Fibroblast of lung (primary cell): ENCODE measurements around the gene UST. TPM values are rescaled to one million over a fixed set of nuclear protein-coding genes. Genes with fewer than 3 reads are reported as not detected.
"Not testable (repeated sequence)": the region's sequence is repeated elsewhere in the genome, so short reads cannot be mapped to it uniquely, and the experiment has no call there.

ENCODE experiments used
- DNase-seq, 2 donors: peaks; one replicate each; pipeline versions ENCODE4 v3.0.0 to v3.0.0-alpha.2; 2010; ENCODE audit warnings: low read depth in 2 of 2
- H2AFZ ChIP-seq: 2 replicates; pipeline ENCODE4 v1.5.1; 2012; ENCODE audit warnings: low read length, control low read depth, inconsistent platforms
- H3K27ac ChIP-seq: 2 replicates; pipeline ENCODE4 v1.5.1; 2011; ENCODE audit warnings: low read length, control low read depth; ENCODE audit not compliant: insufficient read depth
- H3K27me3 ChIP-seq: 2 replicates; pipeline ENCODE4 v1.5.1; 2011; ENCODE audit warnings: mild to moderate bottlenecking, low read length; ENCODE audit not compliant: control insufficient read depth, insufficient read depth
- H3K36me3 ChIP-seq: 2 replicates; pipeline ENCODE4 v1.5.1; 2011; ENCODE audit warnings: low read length; ENCODE audit not compliant: control insufficient read depth, insufficient read depth
- H3K4me1 ChIP-seq: 2 replicates; pipeline ENCODE4 v1.5.1; 2011; ENCODE audit warnings: low read length; ENCODE audit not compliant: control insufficient read depth, insufficient read depth; ENCODE audit errors: extremely low read depth
- H3K4me2 ChIP-seq: 2 replicates; pipeline ENCODE4 v1.5.1; 2011; ENCODE audit warnings: low read length, control low read depth; ENCODE audit not compliant: insufficient read depth; ENCODE audit errors: extremely low read depth
- H3K4me3 ChIP-seq, 4 experiments: fragments of 200-600 bp in 1 of 4; sonication (generic) in 1 of 4; replicated peaks in 1 of 4; 2 replicates each; pipeline ENCODE4 v1.5.1; 2011 to 2016; ENCODE audit warnings: low read length in 4 of 4, low read depth in 3 of 4, mild to moderate bottlenecking in 3 of 4, control low read depth in 2 of 4, inconsistent platforms in 1 of 4, mixed read lengths in 1 of 4; ENCODE audit not compliant: insufficient read depth in 1 of 4; ENCODE audit errors: control extremely low read depth in 1 of 4
- H3K79me2 ChIP-seq: 2 replicates; pipeline ENCODE4 v1.5.1; 2012; ENCODE audit warnings: mild to moderate bottlenecking, low read length, inconsistent platforms; ENCODE audit not compliant: control insufficient read depth, insufficient read depth
- H3K9ac ChIP-seq: 2 replicates; pipeline ENCODE4 v1.5.1; 2011; ENCODE audit warnings: mild to moderate bottlenecking, low read length, control low read depth; ENCODE audit not compliant: insufficient read depth
- H3K9me3 ChIP-seq: 2 replicates; pipeline ENCODE4 v1.5.1; 2012; ENCODE audit warnings: low read depth, low read length; ENCODE audit not compliant: control insufficient read depth, insufficient read depth
- H4K20me1 ChIP-seq: 2 replicates; pipeline ENCODE4 v1.5.1; 2011; ENCODE audit warnings: low read length; ENCODE audit not compliant: control insufficient read depth, insufficient read depth; ENCODE audit errors: extremely low read depth
- CTCF ChIP-seq, 2 donors: IDR thresholded peaks in 1 of 2; conservative IDR thresholded peaks in 1 of 2; 1 replicate in 1 of 2; 2 replicates in 1 of 2; pipeline ENCODE4 v1.5.1; 2011 to 2012; ENCODE audit warnings: low read length in 2 of 2, control low read depth in 1 of 2, inconsistent platforms in 1 of 2, low read depth in 1 of 2, mild to moderate bottlenecking in 1 of 2
- EZH2 ChIP-seq: IDR thresholded peaks from 2 replicates; pipeline ENCODE4 v1.5.1; 2012; ENCODE audit warnings: low read length, control low read depth, mild to moderate bottlenecking; ENCODE audit errors: missing control alignments
- polyA plus RNA-seq, 2 donors: library from polyadenylated mRNA; depleted of rRNA in 1 of 2; stranded (reverse) in 1 of 2; unstranded in 1 of 2; fragments of >200 nt; gene quantifications; 2 replicates each; pipeline ENCODE4 v1.2.1, GENCODE V29; 2011 to 2012; ENCODE audit warnings: missing spikeins in 1 of 2
- total RNA-seq: library from RNA; depleted of rRNA; stranded (reverse); fragments of >200 nt; gene quantifications from 2 replicates; pipeline ENCODE4 v1.2.1, GENCODE V29; 2014

UST gene
- total and polyA plus RNA-seq, 2 donors (not counting 1 experiment from before 2014, with no cell fraction given), result 6.8 to 19.5 TPM

- Histone ChIP-seq H4K20me1 (no peaks in the 10 kb centered on the region), H3K27ac (no peak overlapping the region), H2AFZ (no peak overlapping the region), H3K4me1 (peaks cover 3% of the 10 kb centered on the region), H3K4me2 (no peak overlapping the region), H3K4me3 (no peak overlapping the region), H3K36me3 (no peaks in the 10 kb centered on the region), H3K27me3 (no peaks in the 10 kb centered on the region), H3K9ac (no peak overlapping the region), H3K9me3 (no peaks in the 10 kb centered on the region), H3K79me2 (no peaks in the 10 kb centered on the region)
- DNase-seq, result peak; percentile 35 to 69
- TF ChIP-seq CTCF (conservative IDR thresholded peaks at IDR 0.05 in 1 of 2, IDR thresholded peaks at IDR 0.05 in 1 of 2; ENCODE audit: low read depth in 1 of 2, low read length in 2 of 2) (peak; percentile 72 to 79), EZH2 (no peak)
Measured at GRCh38 chr6:148973538-148974208, 226.8 kb downstream of the UST start.

DNA sequence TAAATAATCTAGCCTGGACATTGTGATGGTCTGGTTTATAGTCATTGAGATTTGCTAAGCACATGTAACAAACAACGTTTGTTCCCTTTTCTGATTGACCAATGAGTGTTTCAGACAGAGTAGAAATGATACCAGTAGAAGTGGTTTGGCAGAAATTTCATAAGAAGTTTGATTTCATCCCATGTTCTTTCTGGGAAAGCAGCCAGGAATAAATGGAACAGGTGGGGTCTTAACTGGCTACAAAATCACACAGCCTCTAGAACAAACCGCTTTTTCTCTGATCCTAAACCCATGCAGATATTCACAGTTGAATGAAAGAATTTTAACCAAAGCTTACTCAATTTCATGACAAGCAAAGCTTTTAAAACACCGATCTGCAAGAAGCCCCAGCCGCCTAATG is 227.5 kb downstream of the UST start:
- Histone ChIP-seq H3K27ac (no peak overlapping the region), H3K4me1 (peaks cover 1% of the 10 kb centered on the region), H3K9me3 (no peaks in the 10 kb centered on the region), H3K27me3 (no peaks in the 10 kb centered on the region), H2AFZ (no peak overlapping the region), H3K36me3 (no peaks in the 10 kb centered on the region), H3K4me2 (no peak overlapping the region), H3K79me2 (no peaks in the 10 kb centered on the region), H3K4me3 (no peak overlapping the region), H3K9ac (no peak overlapping the region), H4K20me1 (no peaks in the 10 kb centered on the region)
- DNase-seq, result no peak
- TF ChIP-seq CTCF (conservative IDR thresholded peaks at IDR 0.05 in 1 of 2, IDR thresholded peaks at IDR 0.05 in 1 of 2; ENCODE audit: low read depth in 1 of 2, low read length in 2 of 2) (no peak), EZH2 (no peak)

GRCh38 chr6:148978298-148978697 is 231.5 kb downstream of the UST start:
- H3K4me1 ChIP-seq, H3K4me2 ChIP-seq, H3K4me3 ChIP-seq, H2AFZ ChIP-seq, H3K79me2 ChIP-seq, H4K20me1 ChIP-seq, H3K27ac ChIP-seq, DNase-seq, H3K36me3 ChIP-seq, H3K27me3 ChIP-seq, H3K9ac ChIP-seq, H3K9me3 ChIP-seq: not testable (repeated sequence)
